SK-N-SH treated with all-trans-retinoic acid at 6 μM for 48 hours (cell line): ENCODE results near the gene UNCX.

Experiments used
- ATAC-seq: fragments of 200-7000 bp; cut with Tn5 transposase; 3 replicates; pipeline ENCODE4 v1.9.1; 2020; ENCODE audit warnings: mild to moderate bottlenecking, moderate library complexity
- ARNTL ChIP-seq: fragments of 450-650 bp; formaldehyde crosslinking; IDR thresholded peaks from 2 replicates; pipeline ENCODE4 v1.5.0; 2020; ENCODE audit warnings: low read depth, mild to moderate bottlenecking, moderate library complexity, borderline replicate concordance
- BACH2 ChIP-seq: fragments of 250-450 bp; sonication (Bioruptor Pico); IDR thresholded peaks from 2 replicates; pipeline ENCODE4 v1.9.0; 2021; ENCODE audit warnings: mild to moderate bottlenecking, borderline replicate concordance
- CREB5 ChIP-seq: fragments of 250-450 bp; sonication (Bioruptor Pico); IDR thresholded peaks from 2 replicates; pipeline ENCODE4 v1.5.1; 2020; ENCODE audit warnings: low read depth, mild to moderate bottlenecking, moderate library complexity
- CSRNP3 ChIP-seq: fragments of 250-450 bp; sonication (Bioruptor Pico); IDR thresholded peaks from 2 replicates; pipeline ENCODE4 v1.5.1; 2021; ENCODE audit warnings: mild to moderate bottlenecking, moderate library complexity
- ESRRG ChIP-seq: fragments of 250-450 bp; sonication (Bioruptor Pico); IDR thresholded peaks from 2 replicates; pipeline ENCODE4 v1.6.1; 2021; ENCODE audit warnings: mild to moderate bottlenecking
- GLIS3 ChIP-seq: fragments of 250-450 bp; sonication (Bioruptor Pico); IDR thresholded peaks from 2 replicates; pipeline ENCODE4 v1.5.0; 2020; ENCODE audit warnings: mild to moderate bottlenecking, moderate library complexity
- PATZ1 ChIP-seq: fragments of 250-450 bp; sonication (Bioruptor Pico); IDR thresholded peaks from 2 replicates; pipeline ENCODE4 v1.8.0; 2020; ENCODE audit warnings: mild to moderate bottlenecking, moderate library complexity, borderline replicate concordance
- POU6F1 ChIP-seq: fragments of 250-450 bp; sonication (Bioruptor Pico); IDR thresholded peaks from 2 replicates; pipeline ENCODE4 v1.8.0; 2021; ENCODE audit warnings: low read depth, mild to moderate bottlenecking, moderate library complexity, borderline replicate concordance
- PPARA ChIP-seq: fragments of 250-450 bp; sonication (Bioruptor Pico); IDR thresholded peaks from 2 replicates; pipeline ENCODE4 v1.5.0; 2020; ENCODE audit warnings: mild to moderate bottlenecking, borderline replicate concordance
- RARB ChIP-seq: fragments of 250-450 bp; sonication (Bioruptor Pico); IDR thresholded peaks from 2 replicates; pipeline ENCODE4 v1.8.0; 2021; ENCODE audit warnings: mild to moderate bottlenecking, moderate library complexity
- SNAI2 ChIP-seq: fragments of 250-450 bp; sonication (Bioruptor Pico); IDR thresholded peaks from 2 replicates; pipeline ENCODE4 v1.5.0; 2020; ENCODE audit warnings: mild to moderate bottlenecking, moderate library complexity
- TCF4 ChIP-seq: fragments of 250-450 bp; sonication (Bioruptor Pico); IDR thresholded peaks from 2 replicates; pipeline ENCODE4 v1.8.0; 2021; ENCODE audit warnings: mild to moderate bottlenecking, moderate library complexity, borderline replicate concordance
- TOX ChIP-seq: fragments of 250-450 bp; sonication (Bioruptor Pico); IDR thresholded peaks from 2 replicates; pipeline ENCODE4 v1.8.0; 2021; ENCODE audit warnings: mild to moderate bottlenecking, moderate library complexity, borderline replicate concordance
- TSHZ2 ChIP-seq: fragments of 250-450 bp; sonication (Bioruptor Pico); IDR thresholded peaks from 2 replicates; pipeline ENCODE4 v1.5.0; 2020; ENCODE audit warnings: mild to moderate bottlenecking, moderate library complexity
- ZC3H10 ChIP-seq: fragments of 250-450 bp; sonication (Bioruptor Pico); IDR thresholded peaks from 2 replicates; pipeline ENCODE4 v1.5.1; 2021; ENCODE audit warnings: mild to moderate bottlenecking, moderate library complexity
- ZFP3 ChIP-seq: fragments of 250-450 bp; sonication (Bioruptor Pico); IDR thresholded peaks from 2 replicates; pipeline ENCODE4 v1.5.0; 2020; ENCODE audit warnings: mild to moderate bottlenecking, moderate library complexity
- ZFP30 ChIP-seq: fragments of 450-650 bp; formaldehyde crosslinking; IDR thresholded peaks from 2 replicates; pipeline ENCODE4 v1.5.0; 2022; ENCODE audit warnings: mild to moderate bottlenecking, moderate library complexity
- ZNF8 ChIP-seq: fragments of 450-650 bp; formaldehyde crosslinking; IDR thresholded peaks from 2 replicates; pipeline ENCODE4 v1.5.0; 2020; ENCODE audit warnings: mild to moderate bottlenecking, moderate library complexity

Gene UNCX

GRCh38 chr7:1257221-1257620 lies 24.5 kb downstream of the UNCX start:
- TF ChIP-seq CSRNP3 (no peak), ZFP30 (no peak), PPARA (no peak), CREB5 (CRISPR knock-in tag) (no peak), BACH2 (no peak), PATZ1 (CRISPR knock-in tag) (no peak), TSHZ2 (CRISPR knock-in tag) (no peak), SNAI2 (CRISPR knock-in tag) (no peak), ZNF8 (CRISPR knock-in tag) (no peak), ARNTL (CRISPR knock-in tag) (no peak), POU6F1 (CRISPR knock-in tag) (no peak), TOX (CRISPR knock-in tag) (no peak), ESRRG (CRISPR knock-in tag) (no peak)
- ATAC-seq: peak; percentile 9; the same call in 2 of the 3 replicates

- no peak for ATAC-seq
- TF ChIP-seq ARNTL (CRISPR knock-in tag) (no peak), ZFP3 (CRISPR knock-in tag) (no peak), TSHZ2 (CRISPR knock-in tag) (no peak), GLIS3 (no peak), PATZ1 (CRISPR knock-in tag) (no peak), BACH2 (no peak), TCF4 (CRISPR knock-in tag) (no peak), ZC3H10 (no peak), POU6F1 (CRISPR knock-in tag) (no peak), RARB (CRISPR knock-in tag) (no peak)
- TF ChIP-seq, all 23 proteins: peak for 0
Observed at GRCh38 chr7:1257863-1258262, 25.2 kb downstream of the UNCX start.
